GM10847 (cell line): ENCODE results near the gene ANO3.

Source experiments
- POLR2A ChIP-seq: IDR thresholded peaks from 2 replicates; pipeline ENCODE4 v1.6.1; 2011; ENCODE audit not compliant: insufficient read length; ENCODE audit errors: extremely low read depth

ANO3 gene

GRCh38 chr11:26677566-26677965, 345.6 kb downstream of the ANO3 start:
- no peak for TF ChIP-seq POLR2A

DNA sequence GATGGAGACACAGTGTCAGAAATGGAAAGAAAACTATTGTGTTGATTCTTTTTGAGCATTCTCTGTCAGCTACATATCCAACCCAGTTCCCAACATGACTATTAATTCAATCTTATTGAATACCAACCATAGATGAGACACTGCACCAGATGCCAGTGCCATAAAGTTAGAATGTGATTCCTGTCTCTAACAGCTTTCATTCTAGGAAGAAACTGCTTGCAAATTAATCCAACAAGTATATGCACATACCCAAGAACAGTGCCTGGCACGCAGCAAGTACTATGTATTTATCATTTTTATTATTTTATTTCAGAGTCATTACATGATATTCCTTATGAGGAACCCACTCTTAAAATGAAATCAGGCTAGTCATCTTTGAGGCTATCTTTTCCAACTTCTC, 355.4 kb downstream of the ANO3 start:
- TF ChIP-seq POLR2A: no peak

DNA sequence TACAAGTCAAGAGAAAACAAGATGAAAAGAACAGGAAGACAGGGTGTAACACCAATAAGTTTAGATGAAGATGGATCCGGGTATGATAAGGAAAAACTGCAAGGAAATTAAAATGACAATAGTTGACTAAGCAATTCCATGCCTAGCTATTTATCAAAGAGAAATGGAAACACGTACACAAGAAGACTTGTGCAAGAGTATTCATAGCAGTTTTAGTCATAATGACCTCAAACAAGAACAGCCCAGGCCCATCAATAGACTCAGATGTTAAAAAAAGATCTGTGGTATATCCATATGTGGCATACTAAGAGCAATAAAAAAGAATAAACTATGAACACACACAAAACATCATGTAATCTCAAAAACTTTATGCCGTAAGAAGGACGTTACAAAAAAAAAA, 356.8 kb downstream of the ANO3 start:
- TF ChIP-seq POLR2A: no peak

DNA sequence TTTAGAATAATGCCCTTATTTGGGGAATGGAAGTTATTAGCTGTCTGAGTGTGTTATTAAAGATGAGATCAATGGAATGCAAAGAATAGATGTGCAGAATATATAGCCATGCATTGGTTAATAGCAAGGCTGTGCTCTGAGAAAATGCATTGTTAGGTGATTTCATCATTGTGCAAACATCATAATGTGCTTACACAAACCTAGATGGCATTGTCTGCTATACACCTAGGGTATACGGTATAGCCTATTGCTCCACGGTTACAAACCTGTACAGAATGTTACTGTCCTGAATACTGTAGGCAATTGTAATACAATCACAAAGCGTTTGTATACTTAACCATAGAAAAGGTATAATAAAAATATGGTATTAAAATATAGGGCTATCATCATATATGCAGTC, 364.4 kb downstream of the ANO3 start:
- TF ChIP-seq POLR2A: no peak

- TF ChIP-seq POLR2A: no peak
Observed at GRCh38 chr11:26698224-26698623, 366.3 kb downstream of the ANO3 start.

GRCh38 chr11:26700574-26701235, 368.8 kb downstream of the ANO3 start:
- no peak for TF ChIP-seq POLR2A

DNA sequence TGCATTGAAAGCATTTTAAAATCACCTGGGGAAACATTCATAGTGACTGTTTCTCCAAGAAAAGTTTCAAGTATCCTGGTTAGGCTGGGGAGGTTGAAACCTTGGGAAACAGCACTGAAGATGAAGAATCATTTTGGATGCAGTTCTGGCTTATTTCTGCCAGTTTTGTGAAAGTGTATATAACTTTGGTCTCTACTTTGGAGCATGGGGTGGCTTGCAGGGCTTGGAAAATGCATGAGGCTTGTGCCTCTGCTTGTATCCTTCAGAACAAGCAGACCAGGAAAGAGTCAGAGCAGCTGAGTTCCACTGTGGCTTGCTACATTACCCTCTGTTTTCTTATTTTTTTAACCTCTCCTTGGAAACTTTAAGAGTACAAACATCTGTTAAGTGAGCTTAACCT, 370.5 kb downstream of the ANO3 start:
- TF ChIP-seq POLR2A: no peak

DNA sequence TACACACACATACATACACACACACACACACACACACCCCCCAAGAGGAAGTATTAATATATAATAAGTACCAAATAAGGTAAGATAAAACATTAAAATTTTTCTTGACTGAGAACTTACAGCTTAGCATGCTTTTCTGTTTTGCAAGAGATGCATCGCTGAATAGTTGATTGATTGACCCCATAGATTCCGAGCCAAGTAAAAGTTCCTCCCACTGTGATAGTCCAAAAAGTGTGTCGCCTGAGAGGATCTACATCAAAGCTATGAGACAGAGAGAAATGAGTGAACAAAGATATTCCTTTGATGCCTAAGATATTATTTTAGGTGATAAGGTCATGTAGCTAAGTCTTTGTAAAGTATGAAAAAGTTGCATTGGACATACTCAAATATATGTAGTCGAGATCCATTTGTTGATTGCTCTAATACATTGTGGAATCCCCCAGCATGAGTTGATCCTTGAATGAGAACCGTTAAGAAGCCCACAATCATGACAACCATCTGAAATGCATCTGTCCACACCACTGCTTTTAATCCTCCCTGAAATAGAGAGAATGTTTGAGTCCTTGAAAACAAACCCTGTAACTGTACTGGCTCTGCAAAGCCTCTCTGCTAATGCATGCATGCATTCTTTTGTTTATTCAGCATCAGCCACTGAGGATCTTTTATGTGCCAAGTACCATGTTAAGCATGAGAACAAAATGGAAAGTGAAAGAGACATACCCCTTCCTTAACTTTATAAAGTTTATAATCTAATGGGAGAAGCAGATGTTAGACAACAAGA, 371.7 kb downstream of the ANO3 start:
- no peak for TF ChIP-seq POLR2A

DNA sequence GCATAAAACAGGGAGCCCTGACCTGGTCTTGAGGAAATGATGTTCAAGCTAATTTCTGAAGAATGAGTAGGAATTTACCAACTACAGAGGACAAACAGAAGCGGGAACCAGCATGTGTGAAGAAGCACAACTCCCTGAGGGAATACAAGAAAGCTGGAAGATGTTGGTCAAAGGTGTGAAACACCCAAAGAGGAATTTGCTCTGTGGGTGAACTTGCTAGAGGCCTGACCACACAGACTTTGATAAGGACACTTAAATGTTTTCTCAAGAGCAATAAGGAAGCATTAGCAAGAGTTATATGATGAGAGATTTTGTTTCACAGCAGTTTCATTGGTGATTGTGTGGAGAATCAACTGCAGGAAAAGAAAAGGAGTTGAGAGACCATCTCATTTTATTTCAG, 372.3 kb downstream of the ANO3 start:
- TF ChIP-seq POLR2A: no peak

- no peak for TF ChIP-seq POLR2A
Observed at GRCh38 chr11:26706181-26706580, 374.3 kb downstream of the ANO3 start.

- TF ChIP-seq POLR2A: no peak
Observed at GRCh38 chr11:26708736-26709456, 377.0 kb downstream of the ANO3 start.

GRCh38 chr11:26710489-26710888, 378.6 kb downstream of the ANO3 start:
- TF ChIP-seq POLR2A: no peak

GRCh38 chr11:26712497-26712896, 380.6 kb downstream of the ANO3 start:
- no peak for TF ChIP-seq POLR2A
